DOHH2 (cell line): ENCODE results near the gene TIGAR.

Experiments used
- H3F3A ChIP-seq: fragments of 200-600 bp; sonication (generic), shearing (Covaris generic); 2 replicates; pipeline ENCODE4 v1.6.0; 2016; ENCODE audit warnings: antibody characterized with exemption, mild to moderate bottlenecking; ENCODE audit not compliant: control insufficient read depth, insufficient read depth
- H3K27ac ChIP-seq: fragments of 200-600 bp; sonication (generic); 2 replicates; pipeline ENCODE4 v1.5.1; 2014; ENCODE audit warnings: low read depth, mild to moderate bottlenecking, low read length, moderate library complexity
- H3K27me3 ChIP-seq: fragments of 200-600 bp; sonication (generic); 2 replicates; pipeline ENCODE4 v1.6.1; 2014; ENCODE audit warnings: mild to moderate bottlenecking, low read length, mixed read lengths; ENCODE audit not compliant: control insufficient read depth
- H3K36me3 ChIP-seq: fragments of 200-600 bp; sonication (generic); 2 replicates; pipeline ENCODE4 v1.6.1; 2014; ENCODE audit warnings: mild to moderate bottlenecking, low read length, moderate library complexity, mixed read lengths; ENCODE audit not compliant: control insufficient read depth
- H3K4me1 ChIP-seq: fragments of 200-600 bp; sonication (generic); 2 replicates; pipeline ENCODE4 v1.6.1; 2014; ENCODE audit warnings: mild to moderate bottlenecking, low read length, mixed read lengths; ENCODE audit not compliant: control insufficient read depth
- H3K4me2 ChIP-seq: fragments of 200-600 bp; sonication (generic); 2 replicates; pipeline ENCODE4 v1.6.0; 2014; ENCODE audit warnings: mild to moderate bottlenecking, low read length, moderate library complexity
- H3K4me3 ChIP-seq: fragments of 200-600 bp; sonication (generic); 2 replicates; pipeline ENCODE4 v1.5.1; 2014; ENCODE audit warnings: mild to moderate bottlenecking, low read length, mixed read lengths
- H3K79me2 ChIP-seq: fragments of 200-600 bp; sonication (generic); 2 replicates; pipeline ENCODE4 v1.6.1; 2014; ENCODE audit warnings: mild to moderate bottlenecking, low read length, mixed read lengths; ENCODE audit not compliant: control insufficient read depth
- H3K9me2 ChIP-seq: fragments of 200-600 bp; sonication (generic); replicated peaks from 2 replicates; pipeline ENCODE4 v1.6.1; 2014; ENCODE audit warnings: mild to moderate bottlenecking, low read length, mixed read lengths; ENCODE audit not compliant: control insufficient read depth
- H3K9me3 ChIP-seq: fragments of 200-600 bp; sonication (generic); 2 replicates; pipeline ENCODE4 v1.6.1; 2014; ENCODE audit warnings: antibody characterized with exemption, low read length, mixed read lengths; ENCODE audit not compliant: control insufficient read depth, insufficient read depth
- H4K20me1 ChIP-seq: fragments of 200-600 bp; sonication (generic); 2 replicates; pipeline ENCODE4 v1.6.0; 2014; ENCODE audit warnings: low read depth, mild to moderate bottlenecking, antibody characterized with exemption, low read length, moderate library complexity; ENCODE audit not compliant: control insufficient read depth, insufficient read depth
- CTCF ChIP-seq: fragments of 200-600 bp; sonication (generic); IDR thresholded peaks from one replicate; pipeline ENCODE4 v1.5.1; 2014; ENCODE audit warnings: antibody characterized with exemption, mild to moderate bottlenecking, low read depth, low read length; ENCODE audit not compliant: poor library complexity, severe bottlenecking
- EZH2phosphoT487 ChIP-seq: fragments of 200-600 bp; sonication (generic); IDR thresholded peaks from 2 replicates; pipeline ENCODE4 v1.6.1; 2017; ENCODE audit warnings: borderline replicate concordance, mild to moderate bottlenecking, antibody characterized with exemption, low read length, moderate library complexity, mixed read lengths

TIGAR gene

GRCh38 chr12:4279198-4279690 lies 41.8 kb upstream of the TIGAR start:
- Histone ChIP-seq H3K9me3 (no peaks in the 10 kb centered on the region), H3K4me3 (no peak overlapping the region), H3K9me2 (no peaks in the 10 kb centered on the region), H3K4me2 (no peak overlapping the region), H3F3A (no peaks in the 10 kb centered on the region), H3K4me1 (no peaks in the 10 kb centered on the region), H3K27me3 (peaks cover 29% of the 10 kb centered on the region), H3K79me2 (no peaks in the 10 kb centered on the region), H3K36me3 (no peaks in the 10 kb centered on the region), H3K27ac (no peak overlapping the region), H4K20me1 (no peaks in the 10 kb centered on the region; the same call in 1 of the 2 replicates)
- TF ChIP-seq CTCF (no peak), EZH2phosphoT487 (no peak)

- TF ChIP-seq EZH2phosphoT487, result no peak
- no peak for TF ChIP-seq CTCF
- Histone ChIP-seq H3K4me3 (no peak overlapping the region), H3K79me2 (no peaks in the 10 kb centered on the region), H3K4me1 (no peaks in the 10 kb centered on the region), H3K9me3 (no peaks in the 10 kb centered on the region), H3K27ac (no peak overlapping the region), H4K20me1 (no peaks in the 10 kb centered on the region; the same call in 1 of the 2 replicates), H3K4me2 (no peak overlapping the region), H3F3A (no peaks in the 10 kb centered on the region), H3K36me3 (no peaks in the 10 kb centered on the region), H3K27me3 (peaks cover 15% of the 10 kb centered on the region), H3K9me2 (no peaks in the 10 kb centered on the region)
Observed at GRCh38 chr12:4280351-4281163, 40.5 kb upstream of the TIGAR start.

GRCh38 chr12:4281173-4281654 lies 39.8 kb upstream of the TIGAR start:
- no peaks in the 10 kb centered on the region for H3K9me2 ChIP-seq
- no peaks in the 10 kb centered on the region for H3K9me3 ChIP-seq
- no peaks in the 10 kb centered on the region for H3K36me3 ChIP-seq
- no peaks in the 10 kb centered on the region for H3K4me1 ChIP-seq
- H3K27ac ChIP-seq, result no peak overlapping the region
- no peaks in the 10 kb centered on the region for H3F3A ChIP-seq
- peaks cover 9% of the 10 kb centered on the region for H3K27me3 ChIP-seq
- no peak overlapping the region for H3K4me3 ChIP-seq
- no peak overlapping the region for H3K4me2 ChIP-seq
- H3K79me2 ChIP-seq, result no peaks in the 10 kb centered on the region
- no peaks in the 10 kb centered on the region; the same call in 1 of the 2 replicates for H4K20me1 ChIP-seq
- TF ChIP-seq EZH2phosphoT487, result no peak
- no peak for TF ChIP-seq CTCF
